ENCODE measurements around the gene PAN2. TPM values are rescaled to one million over a fixed set of nuclear protein-coding genes. Genes with fewer than 3 reads are reported as not detected.

The PAN2 gene
- total RNA-seq, 1 donor from 2014 or later, result 38.7 TPM

- no peak for DNase-seq (ENCODE audit: low spot score)
Observed at GRCh38 chr12:56271031-56271430, 62.8 kb downstream of the PAN2 start.

GRCh38 chr12:56267443-56268071 lies 66.2 kb downstream of the PAN2 start:
- no peak for DNase-seq (ENCODE audit: low spot score)

- DNase-seq (ENCODE audit: low spot score), result peak; percentile 92
Observed at GRCh38 chr12:56266693-56267442, 66.9 kb downstream of the PAN2 start, which contains the start of gene COQ10A. Gene COQ10A (plus strand): TSS chr12:56266942. CDS start chr12:56267119, 177 bp downstream.

Other genes with a start within 250 kb of the PAN2 start
- gene PA2G4, start 229.4 kb downstream of the PAN2 start, total RNA-seq, result 99.5 TPM
- gene RPL41, start 217.4 kb downstream of the PAN2 start, total RNA-seq, result 2,287 TPM
- gene ZC3H10, start 215.7 kb downstream of the PAN2 start, total RNA-seq, result 7.9 TPM
- gene ESYT1, start 205.7 kb downstream of the PAN2 start, total RNA-seq, result 435 TPM
- 41.3 TPM for gene MYL6B, start 181.4 kb downstream of the PAN2 start, total RNA-seq
- gene MYL6, start 175.6 kb downstream of the PAN2 start, total RNA-seq, result 2,743 TPM
- 113 TPM for gene SMARCC2, start 144.5 kb downstream of the PAN2 start, total RNA-seq
- 93.8 TPM for gene RNF41, start 112.1 kb downstream of the PAN2 start, total RNA-seq
- gene NABP2, start 109.7 kb downstream of the PAN2 start, total RNA-seq, result 18.2 TPM
- 0.16 TPM for gene SLC39A5, start 103.9 kb downstream of the PAN2 start, total RNA-seq
- 46.8 TPM for gene ANKRD52, start 75.6 kb downstream of the PAN2 start, total RNA-seq
- 7.7 TPM for gene COQ10A, start 67.1 kb downstream of the PAN2 start, total RNA-seq
- 374 TPM for gene CS, start 33.7 kb downstream of the PAN2 start, total RNA-seq
- gene CNPY2, start 18.0 kb downstream of the PAN2 start, total RNA-seq, result 87.9 TPM
- gene IL23A, start 4.9 kb upstream of the PAN2 start, total RNA-seq, result 0.55 TPM
- gene STAT2, start 26.1 kb upstream of the PAN2 start, total RNA-seq, result 216 TPM
- not detected for gene APOF, start 28.9 kb upstream of the PAN2 start, total RNA-seq
- 6.0 TPM for gene TIMELESS, start 115.4 kb upstream of the PAN2 start, total RNA-seq
- gene MIP, start 120.7 kb upstream of the PAN2 start, total RNA-seq, result not detected
- gene SPRYD4, start 134.6 kb upstream of the PAN2 start, total RNA-seq, result 3.0 TPM
- gene GLS2, start 154.2 kb upstream of the PAN2 start, total RNA-seq, result not detected
- 63.1 TPM for gene RBMS2, start 187.8 kb upstream of the PAN2 start, total RNA-seq

Data from mesenteric fat pad (tissue), 1 donor.